ENCODE data around the gene YPEL2. TPM values are rescaled to one million over a fixed set of nuclear protein-coding genes. Genes with fewer than 3 reads are reported as not detected.
"Not testable (repeated sequence)": the region's sequence is repeated elsewhere in the genome, so short reads cannot be mapped to it uniquely, and the experiment has no call there.

YPEL2 gene
- total and polyA plus RNA-seq, 4 experiments from 2014 or later, result 9.9 to 42.4 (median 31.2) TPM

- not testable (repeated sequence) for H3K4me1 ChIP-seq (ENCODE audit: insufficient read depth, low read length); H3K4me3 Mint-ChIP-seq; H3K4me1 Mint-ChIP-seq; H3K36me3 Mint-ChIP-seq; H3K9me3 ChIP-seq (ENCODE audit: control insufficient read depth in 1 of 2, low read length in 2 of 2); H3K27me3 Mint-ChIP-seq; H3K36me3 ChIP-seq (ENCODE audit: insufficient read depth, low read length); DNase-seq; H3K27ac Mint-ChIP-seq; H3K9me3 Mint-ChIP-seq; H3K4me3 ChIP-seq (ENCODE audit: low read length in 2 of 2); H3K27me3 ChIP-seq (ENCODE audit: insufficient read depth, low read length); H3K27ac ChIP-seq (ENCODE audit: low read depth, low read length)
- intact Hi-C loops (cut with micrococcal nuclease), result loop anchor here (1.0 to 10.0 kb wide), 5 partner anchors 18 to 723 kb away; partner anchors contain the start of gene GDPD1
- ChIA-PET CTCF (ENCODE audit: partially characterized antibody) (interaction anchor here (0.9 to 13.7 kb wide), 23 partner anchors 9 to 212 kb away, joined by 3 to 500 read pairs (median 4); no protein-coding TSS in a partner anchor), POLR2A (ENCODE audit: partially characterized antibody) (interaction anchor here (1.1 to 1.6 kb wide), 4 partner anchors 18 to 130 kb away, joined by 3 to 21 read pairs (median 6); partner anchors contain the start of gene GDPD1)
Measured at GRCh38 chr17:59311521-59311920, 19.9 kb upstream of the YPEL2 start.

- Mint-ChIP-seq H3K4me3 (no peak overlapping the region), H3K27ac (no peak overlapping the region), H3K36me3 (no peaks in the 10 kb centered on the region), H3K27me3 (no peaks in the 10 kb centered on the region), H3K4me1 (peaks cover 0 to 2% (median 2%) of the 10 kb centered on the region in 4 donors), H3K9me3 (no peaks in the 10 kb centered on the region)
- intact Hi-C loops (cut with micrococcal nuclease), result loop anchor here (10.0 kb wide), 1 partner anchor 719 kb away; no protein-coding TSS in a partner anchor
- no peak overlapping the region for H3K4me3 ChIP-seq (ENCODE audit: low read length in 2 of 2)
- CTCF ChIA-PET (ENCODE audit: partially characterized antibody), result interaction anchor here (0.7 to 13.7 kb wide), 10 partner anchors 13 to 119 kb away, joined by 3 to 500 read pairs (median 4); no protein-coding TSS in a partner anchor
- no peaks in the 10 kb centered on the region for H3K9me3 ChIP-seq (ENCODE audit: control insufficient read depth in 1 of 2, low read length in 2 of 2)
- H3K36me3 ChIP-seq (ENCODE audit: insufficient read depth, low read length), result no peaks in the 10 kb centered on the region
- no peak overlapping the region for H3K27ac ChIP-seq (ENCODE audit: low read depth, low read length)
- DNase-seq, result no peak
- no peaks in the 10 kb centered on the region for H3K4me1 ChIP-seq (ENCODE audit: insufficient read depth, low read length)
- POLR2A ChIA-PET (ENCODE audit: partially characterized antibody), result interaction anchor here (2.3 kb wide), 1 partner anchor 14 kb away, joined by 8 read pairs; no protein-coding TSS in a partner anchor
- no peaks in the 10 kb centered on the region for H3K27me3 ChIP-seq (ENCODE audit: insufficient read depth, low read length)
Measured at GRCh38 chr17:59315866-59316265, 15.6 kb upstream of the YPEL2 start.

- intact Hi-C loops (cut with micrococcal nuclease), result no loop called here
- Histone ChIP-seq H3K27me3 (ENCODE audit: insufficient read depth, low read length) (no peaks in the 10 kb centered on the region), H3K27ac (ENCODE audit: low read depth, low read length) (no peak overlapping the region), H3K4me1 (ENCODE audit: insufficient read depth, low read length) (peaks cover 45% of the 10 kb centered on the region), H3K4me3 (ENCODE audit: low read length in 2 of 2) (no peak overlapping the region), H3K9me3 (ENCODE audit: control insufficient read depth in 1 of 2, low read length in 2 of 2) (no peaks in the 10 kb centered on the region), H3K36me3 (ENCODE audit: insufficient read depth, low read length) (no peaks in the 10 kb centered on the region)
- ChIA-PET CTCF (ENCODE audit: partially characterized antibody) (interaction anchor here (0.6 to 4.1 kb wide), 8 partner anchors 10 to 112 kb away, joined by 3 to 145 read pairs (median 25); no protein-coding TSS in a partner anchor), POLR2A (ENCODE audit: partially characterized antibody) (interaction anchor here (0.8 to 4.8 kb wide), 3 partner anchors 15 to 62 kb away, joined by 3 to 55 read pairs (median 3); no protein-coding TSS in a partner anchor)
- Mint-ChIP-seq H3K4me3 (peak overlapping the region in 5 of 8 donors; percentile 8 to 64 (median 38)), H3K36me3 (peaks cover 0 to 4% of the 10 kb centered on the region in 2 donors), H3K27me3 (no peaks in the 10 kb centered on the region), H3K27ac (peak overlapping the region; percentile 84 to 93 (median 89)), H3K4me1 (peaks cover 28 to 45% (median 32%) of the 10 kb centered on the region in 4 donors), H3K9me3 (no peaks in the 10 kb centered on the region)
- no peak for DNase-seq
Measured at GRCh38 chr17:59327121-59327980, 4.1 kb upstream of the YPEL2 start.

- peak overlapping the region in 7 of 8 donors; percentile 8 to 67 (median 35) for H3K4me3 Mint-ChIP-seq
- peaks cover 31 to 51% (median 36%) of the 10 kb centered on the region in 4 donors for H3K4me1 Mint-ChIP-seq
- H3K9me3 ChIP-seq (ENCODE audit: control insufficient read depth in 1 of 2, low read length in 2 of 2), result no peaks in the 10 kb centered on the region
- ChIA-PET POLR2A (ENCODE audit: partially characterized antibody) (interaction anchor here (0.8 to 4.8 kb wide), 3 partner anchors 15 to 61 kb away, joined by 3 to 55 read pairs (median 3); no protein-coding TSS in a partner anchor), CTCF (ENCODE audit: partially characterized antibody) (interaction anchor here (0.6 to 4.1 kb wide), 8 partner anchors 9 to 112 kb away, joined by 3 to 145 read pairs (median 25); no protein-coding TSS in a partner anchor)
- H3K27ac ChIP-seq (ENCODE audit: low read depth, low read length), result no peak overlapping the region
- H3K9me3 Mint-ChIP-seq, result no peaks in the 10 kb centered on the region
- intact Hi-C loops (cut with micrococcal nuclease), result no loop called here
- H3K27ac Mint-ChIP-seq, result peak overlapping the region; percentile 84 to 93 (median 89)
- H3K27me3 ChIP-seq (ENCODE audit: insufficient read depth, low read length), result no peaks in the 10 kb centered on the region
- H3K36me3 ChIP-seq (ENCODE audit: insufficient read depth, low read length), result no peaks in the 10 kb centered on the region
- H3K27me3 Mint-ChIP-seq, result no peaks in the 10 kb centered on the region
- DNase-seq, result peak; percentile 16 to 51 (median 30)
- peaks cover 50% of the 10 kb centered on the region for H3K4me1 ChIP-seq (ENCODE audit: insufficient read depth, low read length)
- H3K36me3 Mint-ChIP-seq, result peaks cover 0 to 10% of the 10 kb centered on the region in 2 donors
- H3K4me3 ChIP-seq (ENCODE audit: low read length in 2 of 2), result no peak overlapping the region
Measured at GRCh38 chr17:59327981-59328290, 3.5 kb upstream of the YPEL2 start.

GRCh38 chr17:59328601-59329000 lies 2.9 kb upstream of the YPEL2 start:
- Mint-ChIP-seq H3K9me3 (no peaks in the 10 kb centered on the region), H3K27me3 (no peaks in the 10 kb centered on the region), H3K4me1 (peaks cover 34 to 57% (median 42%) of the 10 kb centered on the region in 4 donors), H3K36me3 (peaks cover 0 to 10% of the 10 kb centered on the region in 2 donors), H3K27ac (peak overlapping the region; percentile 59 to 93 (median 86)), H3K4me3 (peak overlapping the region in 1 of 8 donors; percentile 9)
- H3K4me3 ChIP-seq (ENCODE audit: low read length in 2 of 2), result no peak overlapping the region
- ChIA-PET CTCF (ENCODE audit: partially characterized antibody) (interaction anchor here (1.4 to 4.1 kb wide), 8 partner anchors 8 to 111 kb away, joined by 6 to 145 read pairs (median 25); no protein-coding TSS in a partner anchor), POLR2A (ENCODE audit: partially characterized antibody) (interaction anchor here (0.8 to 4.8 kb wide), 5 partner anchors 12 to 61 kb away, joined by 3 to 55 read pairs (median 8); no protein-coding TSS in a partner anchor)
- H3K27ac ChIP-seq (ENCODE audit: low read depth, low read length), result no peak overlapping the region
- peaks cover 56% of the 10 kb centered on the region for H3K4me1 ChIP-seq (ENCODE audit: insufficient read depth, low read length)
- no peaks in the 10 kb centered on the region for H3K27me3 ChIP-seq (ENCODE audit: insufficient read depth, low read length)
- H3K36me3 ChIP-seq (ENCODE audit: insufficient read depth, low read length), result no peaks in the 10 kb centered on the region
- no peak for DNase-seq
- H3K9me3 ChIP-seq (ENCODE audit: control insufficient read depth in 1 of 2, low read length in 2 of 2), result no peaks in the 10 kb centered on the region
- intact Hi-C loops (cut with micrococcal nuclease), result no loop called here

GRCh38 chr17:59329176-59330052 lies 2.0 kb upstream of the YPEL2 start:
- Mint-ChIP-seq H3K27me3 (no peaks in the 10 kb centered on the region), H3K27ac (peak overlapping the region; percentile 74 to 94 (median 90)), H3K9me3 (no peaks in the 10 kb centered on the region), H3K4me1 (peaks cover 41 to 66% (median 49%) of the 10 kb centered on the region in 4 donors), H3K4me3 (peak overlapping the region; percentile 18 to 85 (median 67)), H3K36me3 (peaks cover 0 to 10% of the 10 kb centered on the region in 2 donors)
- peak; percentile 58 to 69 (median 62) for DNase-seq
- CTCF ChIA-PET (ENCODE audit: partially characterized antibody), result interaction anchor here (0.5 to 4.1 kb wide), 30 partner anchors 9 to 456 kb away, joined by 3 to 145 read pairs (median 4); partner anchors contain the start of gene DHX40
- peaks cover 65% of the 10 kb centered on the region for H3K4me1 ChIP-seq (ENCODE audit: insufficient read depth, low read length)
- H3K36me3 ChIP-seq (ENCODE audit: insufficient read depth, low read length), result no peaks in the 10 kb centered on the region
- POLR2A ChIA-PET (ENCODE audit: partially characterized antibody), result interaction anchor here (0.6 to 4.8 kb wide), 17 partner anchors 9 to 378 kb away, joined by 3 to 55 read pairs (median 5); partner anchors contain the start of genes CLTC, PTRH2 and VMP1
- no peak overlapping the region for H3K4me3 ChIP-seq (ENCODE audit: low read length in 2 of 2)
- H3K27me3 ChIP-seq (ENCODE audit: insufficient read depth, low read length), result no peaks in the 10 kb centered on the region
- intact Hi-C loops (cut with micrococcal nuclease), result loop anchor here (1.0 kb wide), 4 partner anchors 18 to 111 kb away; no protein-coding TSS in a partner anchor
- no peaks in the 10 kb centered on the region for H3K9me3 ChIP-seq (ENCODE audit: control insufficient read depth in 1 of 2, low read length in 2 of 2)
- H3K27ac ChIP-seq (ENCODE audit: low read depth, low read length), result peak overlapping the region; percentile 33

Data from CD4-positive, alpha-beta memory T cell (primary cell).